ENCODE measurements around the gene TMPRSS12.
"Not testable (repeated sequence)": the region's sequence is repeated elsewhere in the genome, so short reads cannot be mapped to it uniquely, and the experiment has no call there.

TMPRSS12 gene

GRCh38 chr12:50842637-50843493, at the start of gene TMPRSS12:
TSS of gene TMPRSS12 (plus strand) at chr12:50842926. CDS start at chr12:50842965, 39 bp downstream.
- Histone ChIP-seq H3K9me3 (ENCODE audit: control insufficient read depth, insufficient read depth, low read length) (no peaks in the 10 kb centered on the region), H3K4me1 (ENCODE audit: control insufficient read depth, insufficient read depth, low read length) (no peaks in the 10 kb centered on the region), H3K27me3 (ENCODE audit: control insufficient read depth, insufficient read depth, low read length) (no peaks in the 10 kb centered on the region), H3K27ac (ENCODE audit: low read depth, low read length) (no peak within 1 kb of the TSS), H3K4me3 (ENCODE audit: low read depth, low read length) (no peak within 1 kb of the TSS), H3K36me3 (ENCODE audit: control insufficient read depth, insufficient read depth, low read length) (no peaks in the 10 kb centered on the region), H3K9ac (ENCODE audit: low read depth, low read length) (no peak within 1 kb of the TSS)

- Histone ChIP-seq H3K27ac (ENCODE audit: low read depth, low read length) (no peak overlapping the region), H3K4me3 (ENCODE audit: low read depth, low read length) (no peak overlapping the region), H3K27me3 (ENCODE audit: control insufficient read depth, insufficient read depth, low read length) (no peaks in the 10 kb centered on the region), H3K36me3 (ENCODE audit: control insufficient read depth, insufficient read depth, low read length) (peaks cover 56% of the 10 kb centered on the region), H3K9ac (ENCODE audit: low read depth, low read length) (no peak overlapping the region), H3K9me3 (ENCODE audit: control insufficient read depth, insufficient read depth, low read length) (peaks cover 10% of the 10 kb centered on the region), H3K4me1 (ENCODE audit: control insufficient read depth, insufficient read depth, low read length) (no peaks in the 10 kb centered on the region)
Measured at GRCh38 chr12:50799908-50800307, 42.8 kb upstream of the TMPRSS12 start.

- H3K27ac ChIP-seq (ENCODE audit: low read depth, low read length): no peak overlapping the region
- peaks cover 10% of the 10 kb centered on the region for H3K9me3 ChIP-seq (ENCODE audit: control insufficient read depth, insufficient read depth, low read length)
- peaks cover 27% of the 10 kb centered on the region for H3K36me3 ChIP-seq (ENCODE audit: control insufficient read depth, insufficient read depth, low read length)
- H3K9ac ChIP-seq (ENCODE audit: low read depth, low read length): no peak overlapping the region
- H3K27me3 ChIP-seq (ENCODE audit: control insufficient read depth, insufficient read depth, low read length): no peaks in the 10 kb centered on the region
- no peaks in the 10 kb centered on the region for H3K4me1 ChIP-seq (ENCODE audit: control insufficient read depth, insufficient read depth, low read length)
- H3K4me3 ChIP-seq (ENCODE audit: low read depth, low read length): no peak overlapping the region
Measured at GRCh38 chr12:50803230-50803875, 39.4 kb upstream of the TMPRSS12 start.

- H3K4me1 ChIP-seq (ENCODE audit: control insufficient read depth, insufficient read depth, low read length): no peaks in the 10 kb centered on the region
- H3K27me3 ChIP-seq (ENCODE audit: control insufficient read depth, insufficient read depth, low read length): no peaks in the 10 kb centered on the region
- no peak overlapping the region for H3K4me3 ChIP-seq (ENCODE audit: low read depth, low read length)
- no peaks in the 10 kb centered on the region for H3K9me3 ChIP-seq (ENCODE audit: control insufficient read depth, insufficient read depth, low read length)
- peaks cover 25% of the 10 kb centered on the region for H3K36me3 ChIP-seq (ENCODE audit: control insufficient read depth, insufficient read depth, low read length)
- H3K27ac ChIP-seq (ENCODE audit: low read depth, low read length): no peak overlapping the region
- H3K9ac ChIP-seq (ENCODE audit: low read depth, low read length): no peak overlapping the region
Measured at GRCh38 chr12:50806176-50806575, 36.5 kb upstream of the TMPRSS12 start.

- not testable (repeated sequence) for H3K27me3 ChIP-seq (ENCODE audit: control insufficient read depth, insufficient read depth, low read length); H3K4me1 ChIP-seq (ENCODE audit: control insufficient read depth, insufficient read depth, low read length); H3K9me3 ChIP-seq (ENCODE audit: control insufficient read depth, insufficient read depth, low read length); H3K4me3 ChIP-seq (ENCODE audit: low read depth, low read length); H3K9ac ChIP-seq (ENCODE audit: low read depth, low read length); H3K27ac ChIP-seq (ENCODE audit: low read depth, low read length)
- H3K36me3 ChIP-seq (ENCODE audit: control insufficient read depth, insufficient read depth, low read length): peaks cover 38% of the 10 kb centered on the region
Measured at GRCh38 chr12:50809131-50809530, 33.6 kb upstream of the TMPRSS12 start.

- not testable (repeated sequence) for H3K9me3 ChIP-seq (ENCODE audit: control insufficient read depth, insufficient read depth, low read length); H3K4me1 ChIP-seq (ENCODE audit: control insufficient read depth, insufficient read depth, low read length); H3K4me3 ChIP-seq (ENCODE audit: low read depth, low read length); H3K27ac ChIP-seq (ENCODE audit: low read depth, low read length); H3K9ac ChIP-seq (ENCODE audit: low read depth, low read length); H3K27me3 ChIP-seq (ENCODE audit: control insufficient read depth, insufficient read depth, low read length)
- peaks cover 83% of the 10 kb centered on the region for H3K36me3 ChIP-seq (ENCODE audit: control insufficient read depth, insufficient read depth, low read length)
Measured at GRCh38 chr12:50814921-50815320, 27.8 kb upstream of the TMPRSS12 start.

- Histone ChIP-seq H3K9me3 (ENCODE audit: control insufficient read depth, insufficient read depth, low read length) (no peaks in the 10 kb centered on the region), H3K36me3 (ENCODE audit: control insufficient read depth, insufficient read depth, low read length) (peaks cover 55% of the 10 kb centered on the region), H3K4me3 (ENCODE audit: low read depth, low read length) (no peak overlapping the region), H3K9ac (ENCODE audit: low read depth, low read length) (no peak overlapping the region), H3K27me3 (ENCODE audit: control insufficient read depth, insufficient read depth, low read length) (no peaks in the 10 kb centered on the region), H3K4me1 (ENCODE audit: control insufficient read depth, insufficient read depth, low read length) (no peaks in the 10 kb centered on the region), H3K27ac (ENCODE audit: low read depth, low read length) (no peak overlapping the region)
Measured at GRCh38 chr12:50820177-50820576, 22.5 kb upstream of the TMPRSS12 start.

GRCh38 chr12:50822082-50822481, 20.6 kb upstream of the TMPRSS12 start:
- no peaks in the 10 kb centered on the region for H3K9me3 ChIP-seq (ENCODE audit: control insufficient read depth, insufficient read depth, low read length)
- no peak overlapping the region for H3K4me3 ChIP-seq (ENCODE audit: low read depth, low read length)
- no peaks in the 10 kb centered on the region for H3K4me1 ChIP-seq (ENCODE audit: control insufficient read depth, insufficient read depth, low read length)
- H3K9ac ChIP-seq (ENCODE audit: low read depth, low read length): no peak overlapping the region
- H3K27ac ChIP-seq (ENCODE audit: low read depth, low read length): no peak overlapping the region
- peaks cover 36% of the 10 kb centered on the region for H3K36me3 ChIP-seq (ENCODE audit: control insufficient read depth, insufficient read depth, low read length)
- no peaks in the 10 kb centered on the region for H3K27me3 ChIP-seq (ENCODE audit: control insufficient read depth, insufficient read depth, low read length)

- not testable (repeated sequence) for H3K9me3 ChIP-seq (ENCODE audit: control insufficient read depth, insufficient read depth, low read length); H3K4me3 ChIP-seq (ENCODE audit: low read depth, low read length); H3K9ac ChIP-seq (ENCODE audit: low read depth, low read length); H3K4me1 ChIP-seq (ENCODE audit: control insufficient read depth, insufficient read depth, low read length); H3K27me3 ChIP-seq (ENCODE audit: control insufficient read depth, insufficient read depth, low read length); H3K27ac ChIP-seq (ENCODE audit: low read depth, low read length)
- H3K36me3 ChIP-seq (ENCODE audit: control insufficient read depth, insufficient read depth, low read length): peaks cover 23% of the 10 kb centered on the region
Measured at GRCh38 chr12:50823724-50824123, 19.0 kb upstream of the TMPRSS12 start.

- Histone ChIP-seq H3K4me1 (ENCODE audit: control insufficient read depth, insufficient read depth, low read length) (no peaks in the 10 kb centered on the region), H3K36me3 (ENCODE audit: control insufficient read depth, insufficient read depth, low read length) (peaks cover 11% of the 10 kb centered on the region; the same call in 1 of the 2 replicates), H3K4me3 (ENCODE audit: low read depth, low read length) (no peak overlapping the region), H3K9me3 (ENCODE audit: control insufficient read depth, insufficient read depth, low read length) (no peaks in the 10 kb centered on the region), H3K27me3 (ENCODE audit: control insufficient read depth, insufficient read depth, low read length) (no peaks in the 10 kb centered on the region), H3K27ac (ENCODE audit: low read depth, low read length) (no peak overlapping the region), H3K9ac (ENCODE audit: low read depth, low read length) (no peak overlapping the region)
Measured at GRCh38 chr12:50824914-50825313, 17.8 kb upstream of the TMPRSS12 start.

- Histone ChIP-seq H3K4me3 (ENCODE audit: low read depth, low read length) (no peak overlapping the region), H3K9me3 (ENCODE audit: control insufficient read depth, insufficient read depth, low read length) (no peaks in the 10 kb centered on the region), H3K36me3 (ENCODE audit: control insufficient read depth, insufficient read depth, low read length) (peaks cover 6% of the 10 kb centered on the region; the same call in 1 of the 2 replicates), H3K9ac (ENCODE audit: low read depth, low read length) (no peak overlapping the region), H3K4me1 (ENCODE audit: control insufficient read depth, insufficient read depth, low read length) (no peaks in the 10 kb centered on the region), H3K27me3 (ENCODE audit: control insufficient read depth, insufficient read depth, low read length) (no peaks in the 10 kb centered on the region), H3K27ac (ENCODE audit: low read depth, low read length) (no peak overlapping the region)
Measured at GRCh38 chr12:50825372-50825838, 17.3 kb upstream of the TMPRSS12 start.

All from HUES48 (cell line).